GM12864 (cell line): ENCODE measurements around the gene ZNF319.
"Not testable (repeated sequence)": the region's sequence is repeated elsewhere in the genome, so short reads cannot be mapped to it uniquely, and the experiment has no call there.

Experiments used
- DNase-seq: peaks from one replicate; pipeline ENCODE4 v3.0.0-alpha.2; 2011; ENCODE audit warnings: low read depth
- H3K4me3 ChIP-seq: 2 replicates; pipeline ENCODE4 v1.5.1; 2011; ENCODE audit warnings: mild to moderate bottlenecking, low read depth, low read length, control low read depth
- CTCF ChIP-seq: IDR thresholded peaks from 2 replicates; pipeline ENCODE4 v1.5.1; 2011; ENCODE audit warnings: low read depth, mild to moderate bottlenecking, moderate library complexity, low read length, control low read depth, inconsistent platforms; ENCODE audit errors: missing control alignments

Gene ZNF319

GRCh38 chr16:58011652-58012051 is 11.2 kb upstream of the ZNF319 start:
- no peak for DNase-seq
- no peak for TF ChIP-seq CTCF
- H3K4me3 ChIP-seq: no peak overlapping the region

GRCh38 chr16:58010886-58011285 is 10.4 kb upstream of the ZNF319 start:
- TF ChIP-seq CTCF: no peak
- no peak for DNase-seq
- no peak overlapping the region for H3K4me3 ChIP-seq

DNA sequence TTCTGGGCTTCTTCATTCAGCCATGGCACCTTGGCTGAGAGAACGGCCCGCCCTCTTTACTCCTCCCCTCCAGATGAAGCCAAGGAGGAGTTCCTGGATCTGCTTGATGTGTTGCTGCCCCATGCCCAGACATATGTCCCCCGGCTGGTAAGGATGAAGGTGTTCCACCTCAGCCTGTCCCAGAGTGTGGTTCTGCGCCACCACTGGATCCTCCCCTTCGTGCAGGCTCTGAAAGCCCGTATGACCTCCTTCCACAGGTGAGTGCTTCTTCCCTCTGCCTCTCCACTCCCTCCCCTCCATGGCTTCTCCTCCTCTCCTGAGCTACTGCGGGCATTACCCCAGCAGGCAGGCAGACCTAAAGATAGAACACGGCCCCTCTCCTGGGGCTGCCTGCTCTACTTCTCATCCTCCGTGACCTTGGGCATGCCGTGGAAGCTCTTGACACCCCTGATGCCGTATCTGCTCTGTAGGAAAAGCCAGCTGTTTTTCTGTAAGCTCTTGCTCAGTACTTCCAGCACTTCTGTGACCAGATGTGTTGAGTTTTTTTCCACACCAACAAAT is 9.5 kb upstream of the ZNF319 start:
- TF ChIP-seq CTCF: no peak
- DNase-seq: no peak
- H3K4me3 ChIP-seq: no peak overlapping the region

GRCh38 chr16:58004736-58005135 is 4.3 kb upstream of the ZNF319 start:
- H3K4me3 ChIP-seq, DNase-seq: not testable (repeated sequence)

- no peak for TF ChIP-seq CTCF
- no peak overlapping the region for H3K4me3 ChIP-seq
- no peak for DNase-seq
These were observed 2.5 kb upstream of the ZNF319 start for GRCh38 chr16:58002936-58003335.

- H3K4me3 ChIP-seq: no peak overlapping the region
- TF ChIP-seq CTCF: no peak
- no peak for DNase-seq
These were observed 1.9 kb upstream of the ZNF319 start for GRCh38 chr16:58002416-58002800.

GRCh38 chr16:58001781-58002415 is 1.4 kb upstream of the ZNF319 start:
- no peak for TF ChIP-seq CTCF
- no peak for DNase-seq
- peak overlapping the region; percentile 67 for H3K4me3 ChIP-seq
